CD4-positive, alpha-beta T cell treated with Interleukin-12 subunit alpha and Interleukin-12 subunit beta, for 1 hour (primary cell): ENCODE data around the gene PSMG3.

ENCODE experiments used
- DNase-seq: peaks from one replicate; pipeline ENCODE4 v3.0.0-alpha.2; 2020

Gene PSMG3

DNA sequence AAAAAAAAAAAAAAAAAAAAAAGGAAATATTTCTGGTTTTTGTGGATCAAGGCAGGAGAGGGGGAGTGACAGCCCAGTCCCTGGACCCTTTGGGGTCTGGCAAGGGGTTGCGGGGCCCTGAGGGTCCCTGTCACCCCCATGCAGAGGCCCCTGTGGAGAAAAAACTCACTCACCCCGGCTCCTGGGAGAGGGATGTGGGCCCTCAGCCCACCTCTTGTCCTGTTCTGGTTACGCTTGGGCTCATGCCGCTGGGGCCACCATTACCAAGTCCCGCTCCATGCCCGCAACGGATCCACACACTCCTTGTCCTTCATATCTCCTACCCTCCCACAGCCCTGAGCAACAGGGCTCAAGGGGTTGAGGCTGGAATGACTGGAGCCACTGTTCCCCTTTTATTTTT lies 12.8 kb downstream of the PSMG3 start:
- no peak for DNase-seq

DNA sequence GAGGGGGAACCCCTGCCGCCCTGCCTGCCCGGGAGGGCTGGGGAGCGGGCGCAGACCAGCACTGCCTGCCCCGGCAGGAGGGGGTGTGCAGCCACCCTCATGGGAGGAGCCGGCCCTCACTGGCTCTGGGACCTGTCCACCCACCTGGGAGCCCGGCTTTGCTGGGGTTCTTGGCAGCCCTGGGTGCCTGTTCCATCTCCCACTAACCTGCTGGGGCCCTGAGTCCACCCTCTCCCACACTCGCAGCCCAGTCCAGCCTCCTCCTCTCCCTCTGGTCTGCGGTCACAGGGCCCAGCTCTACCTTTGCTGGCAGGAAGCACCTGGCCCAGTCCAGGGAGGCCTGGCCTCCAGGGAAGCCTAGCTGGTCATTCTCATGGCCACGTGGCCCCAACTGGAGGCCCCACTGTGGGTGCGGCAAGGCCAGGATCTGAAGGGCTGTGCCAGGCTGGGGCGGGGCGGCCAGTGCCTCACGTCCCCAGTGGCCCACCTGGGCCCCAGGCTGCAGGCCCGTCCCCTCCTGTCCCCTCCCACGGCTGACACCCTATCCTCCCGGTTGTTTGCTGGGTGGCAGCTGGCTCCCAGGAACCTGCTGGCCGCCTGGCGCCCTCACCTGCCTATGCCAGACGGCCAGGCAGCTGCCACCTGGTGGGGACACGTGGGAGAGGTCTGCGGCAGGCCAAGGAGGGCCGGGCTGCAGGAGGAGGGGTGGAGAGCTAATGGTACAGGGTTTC lies 13.9 kb downstream of the PSMG3 start, which contains the start of gene TMEM184A:
TSS of gene TMEM184A (minus strand) at position 393 of the 731 bp plus-strand sequence. CDS start 721 bp downstream, outside the sequence.
- peak; percentile 47 for DNase-seq

DNA sequence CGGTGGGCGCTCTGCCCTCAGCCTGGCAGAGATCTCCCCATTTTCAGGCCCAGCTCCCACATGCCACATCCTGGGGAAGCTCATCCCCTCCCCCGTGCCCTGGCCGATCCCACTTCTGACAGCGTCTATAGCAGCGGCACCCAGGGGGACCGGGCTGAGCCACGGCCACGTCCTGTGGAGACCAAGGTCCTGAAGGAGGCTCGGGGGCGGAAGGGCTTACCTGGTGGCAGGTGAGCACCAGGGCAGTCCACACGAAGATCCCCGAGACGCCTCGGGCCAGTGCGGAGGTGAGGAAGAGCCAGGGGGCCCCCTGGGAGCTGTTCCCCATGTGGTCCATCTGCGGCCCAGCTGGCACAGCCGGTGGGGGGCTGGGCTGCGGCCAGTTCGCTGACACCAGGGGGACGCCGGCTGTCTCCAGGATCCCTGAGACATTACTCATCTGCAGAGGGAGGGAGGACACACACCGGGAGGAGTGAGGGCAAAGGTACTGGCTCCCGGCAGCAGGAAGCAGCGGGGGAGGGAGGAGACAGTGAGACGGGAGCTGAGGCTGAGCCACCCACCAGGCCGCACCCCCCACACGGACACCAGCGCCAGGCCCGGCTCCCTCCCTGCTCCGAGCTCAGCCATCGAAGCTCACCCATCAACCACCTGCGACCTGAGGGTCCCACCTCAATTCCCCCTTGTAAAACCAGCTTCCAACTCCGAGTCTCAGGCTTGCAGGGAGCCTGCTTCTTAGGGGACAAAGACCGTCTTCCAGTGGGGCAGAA lies 14.6 kb downstream of the PSMG3 start:
- no peak for DNase-seq

DNA sequence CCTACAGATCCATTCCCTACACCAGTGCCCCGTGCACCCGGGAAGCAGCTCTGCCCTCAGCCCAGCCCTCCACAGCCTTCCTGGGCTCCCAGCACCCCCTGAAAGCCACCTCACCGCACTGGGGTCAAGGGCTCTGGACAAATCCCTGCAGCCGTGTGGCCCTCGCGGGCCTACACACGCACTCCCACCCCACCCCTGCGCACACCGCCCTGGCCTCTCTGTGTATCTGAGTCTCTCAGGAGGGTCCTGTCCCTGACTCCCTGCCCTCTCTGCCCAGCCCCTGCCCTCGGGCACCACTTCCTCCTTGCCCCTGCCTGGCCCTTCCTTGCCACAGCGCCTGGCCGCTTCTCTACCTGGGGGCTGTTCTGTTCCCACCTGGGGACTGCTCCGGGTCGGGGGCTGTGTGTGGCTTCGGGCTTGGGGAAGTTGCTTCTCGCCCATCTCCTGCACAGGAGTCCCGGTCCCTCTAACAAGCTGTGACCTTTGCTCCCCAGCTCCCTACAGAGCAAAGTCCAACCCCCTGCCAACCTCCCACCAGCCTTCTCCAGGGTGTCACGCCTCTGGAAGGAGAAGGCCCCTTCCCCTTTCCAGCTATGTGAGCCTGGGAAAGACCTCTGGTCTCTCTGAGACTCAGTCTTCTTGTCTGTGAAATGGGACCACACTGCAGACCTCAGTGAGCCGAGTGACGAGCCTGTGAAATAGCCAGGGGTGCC lies 15.3 kb downstream of the PSMG3 start:
- no peak for DNase-seq

DNA sequence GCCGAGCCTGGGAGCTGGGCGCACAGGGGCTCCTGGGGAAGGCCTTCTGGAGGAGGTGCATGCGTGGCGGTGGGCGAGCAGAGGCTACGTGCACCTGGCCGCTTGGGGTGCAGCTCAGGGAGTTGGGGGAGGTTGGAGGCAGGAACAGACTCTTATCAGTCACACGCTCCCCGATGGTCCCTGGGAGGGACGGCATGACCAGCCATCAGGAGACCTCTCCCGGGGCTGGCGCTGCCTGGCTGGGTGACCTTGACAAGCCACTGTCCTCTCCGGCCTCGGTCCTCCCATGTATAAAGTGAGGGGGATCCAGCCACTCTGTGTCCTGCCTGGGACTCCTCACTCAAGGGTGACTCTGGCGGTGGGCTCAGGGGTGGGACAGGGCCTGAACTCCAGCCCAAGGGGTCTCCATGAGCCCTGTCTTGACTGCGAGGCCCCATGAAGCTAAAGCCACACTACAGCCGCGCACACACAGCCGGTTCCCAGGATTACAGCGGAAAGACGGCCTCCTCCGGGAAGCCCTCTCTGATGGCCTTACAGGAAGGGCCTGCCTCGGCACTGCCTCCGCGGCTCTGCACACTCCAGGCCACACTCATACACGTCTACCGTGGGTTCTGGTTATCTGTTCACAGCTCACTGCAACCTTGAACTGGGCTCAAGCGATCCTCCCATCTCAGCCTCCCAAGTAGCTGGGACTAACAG lies 16.2 kb downstream of the PSMG3 start:
- no peak for DNase-seq

DNA sequence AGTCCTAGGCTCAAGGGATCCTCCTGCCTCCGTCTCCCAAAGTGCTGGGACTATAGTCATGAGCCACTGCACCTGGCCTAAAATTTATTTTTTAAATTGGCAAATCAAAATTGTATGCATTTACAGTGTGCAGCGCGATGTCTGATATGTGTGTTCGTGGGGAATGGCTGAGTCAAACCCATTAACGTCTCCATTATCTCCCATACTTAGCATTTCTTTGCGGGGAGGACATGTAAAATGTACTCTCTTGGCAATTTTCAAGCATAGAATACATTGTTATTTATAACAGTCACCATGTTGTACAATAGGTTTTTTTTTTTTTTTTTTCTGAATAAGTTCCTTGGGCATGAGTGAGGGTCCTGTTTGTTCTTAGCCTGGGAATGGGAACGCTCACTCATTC lies 17.6 kb downstream of the PSMG3 start:
- DNase-seq = no peak

DNA sequence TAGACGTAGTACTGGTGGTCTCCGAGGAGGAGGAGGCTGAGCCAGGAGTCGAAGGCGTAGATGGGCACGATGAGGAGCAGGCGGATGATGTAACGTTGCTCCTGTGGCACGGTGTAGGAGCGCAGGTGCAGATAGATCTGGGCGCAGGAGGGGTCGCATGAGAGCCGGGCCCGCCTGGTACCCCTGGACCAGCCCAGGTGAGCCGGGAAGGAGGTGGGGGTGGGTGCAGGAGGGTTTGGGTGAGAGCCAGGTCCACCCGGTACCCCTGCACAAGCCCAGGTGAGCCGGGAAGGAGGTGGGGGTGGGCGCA lies 19.0 kb downstream of the PSMG3 start:
- DNase-seq = no peak

DNA sequence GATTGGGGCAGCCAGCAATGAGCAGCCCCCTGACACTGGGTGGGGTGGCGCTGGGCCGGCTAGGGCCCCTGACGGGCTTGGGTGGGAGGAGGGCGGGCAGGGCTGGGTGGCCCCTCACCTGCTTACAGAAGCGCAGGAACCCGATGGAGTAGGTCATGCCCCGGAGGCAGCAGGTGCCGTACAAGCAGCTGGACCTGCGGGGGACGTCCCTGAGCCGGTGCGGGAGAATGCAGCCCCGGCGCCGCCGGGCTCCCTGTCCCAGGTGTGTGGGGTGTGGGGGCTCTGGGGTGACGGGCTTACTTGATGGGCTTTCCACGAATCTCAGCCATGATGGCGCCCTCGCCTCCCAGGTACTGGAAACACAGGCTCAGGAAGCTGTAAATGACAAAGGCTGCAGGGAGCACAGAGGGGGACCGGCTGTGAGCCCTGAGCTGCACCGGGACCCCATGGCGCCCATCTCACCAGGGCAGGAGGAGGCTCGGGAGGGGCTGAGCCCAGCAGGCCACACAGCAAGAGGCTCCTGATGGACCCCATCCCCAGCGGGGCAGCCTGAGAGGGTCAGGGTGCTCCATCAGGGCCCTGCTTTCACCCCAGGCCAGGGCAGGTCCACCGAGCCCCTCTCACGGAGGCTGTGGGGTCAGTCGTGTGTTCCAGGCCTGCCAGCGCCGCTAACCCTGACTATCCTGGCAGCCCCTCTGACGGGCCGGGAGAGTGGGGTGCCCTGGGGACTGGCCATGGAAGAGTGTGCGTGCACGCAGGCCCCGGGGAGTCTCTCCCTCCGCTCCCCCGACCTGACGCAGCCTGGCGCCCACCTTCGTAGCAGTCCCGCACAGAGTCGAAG lies 19.6 kb downstream of the PSMG3 start:
- DNase-seq = no peak

DNA sequence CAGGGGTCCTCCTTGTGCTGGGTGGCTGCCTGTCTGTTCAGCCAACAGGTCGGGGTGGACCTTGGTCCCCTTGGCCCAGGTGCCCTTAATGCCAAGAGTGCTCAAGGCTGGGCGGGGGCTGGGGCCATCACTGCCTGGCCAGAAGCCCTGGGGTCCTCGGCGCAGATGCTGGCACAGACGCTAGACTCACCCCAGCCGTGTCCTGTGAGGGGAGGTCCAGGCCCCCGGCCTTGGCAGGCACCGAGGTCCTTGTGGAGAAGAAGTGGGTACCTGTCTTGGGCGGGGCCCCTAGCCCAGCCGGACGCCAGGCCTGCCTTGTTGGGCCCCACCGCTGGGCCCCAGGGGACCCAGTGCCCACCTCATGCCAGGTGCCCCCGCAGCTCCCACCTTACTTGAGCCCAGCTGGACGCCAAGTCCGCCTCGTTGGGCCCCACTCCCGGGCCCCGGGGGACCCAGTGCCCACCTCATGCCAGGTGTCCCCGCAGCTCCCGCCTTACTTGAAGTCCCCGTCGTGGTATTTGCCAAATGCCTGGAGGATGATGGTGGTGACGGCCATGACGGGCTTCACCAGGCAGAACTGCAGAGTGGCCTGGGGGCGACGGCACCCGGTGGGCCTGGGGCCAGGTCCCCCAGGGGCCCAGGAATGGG lies 20.4 kb downstream of the PSMG3 start:
- no peak for DNase-seq

DNA sequence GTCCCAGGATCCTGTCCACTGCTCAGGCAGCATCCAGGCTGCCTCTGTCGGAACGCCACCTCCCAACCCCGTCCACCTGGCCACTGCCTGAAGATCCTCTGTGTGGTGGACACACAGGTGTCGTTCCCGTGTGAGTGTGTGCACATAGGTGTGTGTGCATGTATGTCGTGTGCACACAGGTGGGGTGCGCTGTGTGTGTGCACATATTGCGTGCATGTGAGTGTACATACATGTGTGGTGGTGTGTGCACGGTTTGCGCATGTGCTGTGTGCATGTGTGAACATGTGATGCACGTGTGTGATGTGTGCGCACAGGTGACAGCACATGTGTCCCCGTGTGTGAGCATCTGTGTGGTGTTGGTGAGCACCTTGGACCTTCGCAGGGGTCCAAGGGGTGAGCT lies 20.9 kb downstream of the PSMG3 start:
- no peak for DNase-seq

DNA sequence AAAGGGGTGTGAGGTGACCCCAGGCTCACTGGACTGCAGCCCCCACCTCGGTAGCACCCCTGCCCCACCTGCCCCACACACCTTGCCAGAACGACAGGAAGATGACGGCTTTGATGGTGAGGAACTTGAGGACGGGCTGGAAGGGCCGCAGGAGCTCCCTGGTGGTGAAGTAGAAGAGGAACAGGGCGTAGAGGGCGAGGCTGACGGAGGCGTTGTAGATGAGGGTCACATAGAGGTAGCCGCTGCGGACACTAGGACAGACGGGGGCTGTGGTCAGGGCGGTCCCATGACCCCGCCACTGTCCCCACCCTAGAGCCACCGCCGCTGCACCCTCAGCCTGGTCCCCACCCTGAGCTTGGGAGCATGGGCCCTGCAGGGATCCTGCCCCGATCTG lies 21.4 kb downstream of the PSMG3 start:
- no peak for DNase-seq

DNA sequence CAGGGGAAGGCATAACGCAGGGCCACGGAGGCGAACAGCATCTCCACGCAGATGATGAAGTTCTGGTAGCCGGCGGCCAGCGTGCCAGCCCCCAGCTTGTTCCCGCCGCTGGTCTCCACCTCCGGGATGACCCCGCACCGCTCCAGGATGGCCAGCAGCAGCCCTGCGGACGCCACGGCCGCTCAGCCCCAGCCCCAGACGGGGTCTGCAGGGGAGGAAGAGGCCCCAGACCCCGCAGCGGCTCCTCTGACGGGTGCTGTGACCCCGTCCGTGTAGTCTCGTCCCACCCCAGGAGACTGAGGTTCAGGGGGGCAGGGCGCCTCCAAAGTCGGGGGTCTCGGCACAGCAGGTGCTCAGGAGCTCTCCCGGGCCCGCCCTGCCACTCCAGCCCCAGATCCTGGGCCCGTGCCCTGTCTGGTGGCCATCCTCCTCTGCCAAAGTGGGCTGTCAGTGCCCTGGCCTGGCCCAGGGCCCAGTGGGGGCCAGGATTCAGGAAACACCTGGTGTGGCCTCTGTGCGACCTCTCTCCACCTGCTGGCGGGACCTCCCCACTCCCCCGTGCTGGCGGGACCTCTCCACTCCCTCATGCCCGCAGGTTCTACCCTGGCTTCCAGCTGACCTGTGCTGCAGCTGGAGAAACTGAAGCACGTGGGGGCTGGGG lies 21.9 kb downstream of the PSMG3 start:
- DNase-seq = no peak

DNA sequence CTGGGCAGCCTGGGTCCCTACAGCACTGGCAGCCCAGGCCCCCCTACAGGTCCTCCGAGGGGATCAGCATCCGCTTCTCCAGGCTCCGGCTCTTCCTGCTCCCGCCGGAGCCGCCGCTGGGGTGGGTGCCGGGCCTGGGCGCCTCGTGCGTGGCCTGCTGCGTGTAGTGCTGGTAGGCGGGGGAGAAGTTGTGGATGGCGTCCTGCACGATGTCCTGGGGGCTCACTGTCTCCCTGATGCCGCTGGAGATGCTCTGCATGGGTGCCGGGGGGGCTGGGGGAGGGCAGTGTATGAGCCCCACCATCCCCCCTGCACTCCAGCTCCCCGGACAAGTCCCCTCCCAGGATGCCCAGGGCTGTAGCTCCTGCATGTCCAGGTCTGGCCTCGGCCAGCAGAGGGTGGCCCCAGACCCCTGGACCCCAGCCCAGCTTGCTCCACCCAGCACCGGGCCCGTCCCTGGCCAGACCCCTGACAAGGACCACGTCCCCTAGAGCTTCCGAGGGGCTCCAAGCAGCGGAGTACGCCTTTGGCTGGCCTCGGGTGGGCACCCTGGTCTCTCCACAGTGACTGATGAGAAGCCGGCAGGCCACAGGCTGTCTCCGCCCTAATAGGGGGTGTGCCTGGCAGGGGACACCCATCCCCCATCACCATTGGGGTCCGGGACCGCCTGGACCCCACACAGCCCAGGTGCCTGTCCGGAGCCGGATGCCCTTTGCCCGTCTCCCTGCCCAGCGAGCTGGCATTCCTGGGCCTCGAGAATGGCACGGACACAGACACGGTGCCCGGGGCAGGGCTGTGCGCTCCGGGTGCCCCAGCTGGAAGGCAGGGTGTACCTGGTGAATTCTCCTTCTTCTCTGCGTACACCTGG lies 22.7 kb downstream of the PSMG3 start:
- DNase-seq = no peak

DNA sequence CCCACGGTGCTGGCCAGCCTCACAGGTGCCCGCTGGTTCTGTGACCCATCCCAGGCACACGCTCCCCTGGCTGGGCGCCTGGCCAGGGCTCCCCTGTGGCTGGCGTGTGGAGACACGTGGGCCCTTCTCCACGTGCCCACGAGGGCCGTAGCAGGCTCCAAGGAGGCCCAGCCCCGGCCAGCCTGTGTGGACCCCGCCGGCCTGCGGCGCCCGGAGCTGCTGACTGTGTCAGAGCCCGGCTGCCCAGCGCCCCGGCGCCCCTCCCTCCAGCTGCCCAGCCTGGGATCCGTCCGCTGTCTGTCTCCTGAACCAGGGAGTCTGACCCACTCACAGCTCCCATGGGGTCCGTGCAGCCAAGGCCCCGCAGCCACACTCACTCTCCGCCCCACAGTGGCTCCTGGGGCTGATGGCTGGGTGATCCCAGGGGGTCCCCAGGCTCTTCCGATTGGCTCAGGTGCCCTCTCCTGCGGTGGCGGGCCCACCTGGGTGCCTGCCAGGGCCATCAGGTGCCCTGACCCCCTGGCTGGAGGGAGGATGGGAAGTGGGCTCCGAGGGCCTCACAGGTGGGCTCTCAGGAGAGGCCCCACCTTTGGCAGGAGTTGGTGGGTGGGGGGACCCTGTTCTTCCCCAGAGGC lies 23.4 kb downstream of the PSMG3 start:
- DNase-seq = no peak

DNA sequence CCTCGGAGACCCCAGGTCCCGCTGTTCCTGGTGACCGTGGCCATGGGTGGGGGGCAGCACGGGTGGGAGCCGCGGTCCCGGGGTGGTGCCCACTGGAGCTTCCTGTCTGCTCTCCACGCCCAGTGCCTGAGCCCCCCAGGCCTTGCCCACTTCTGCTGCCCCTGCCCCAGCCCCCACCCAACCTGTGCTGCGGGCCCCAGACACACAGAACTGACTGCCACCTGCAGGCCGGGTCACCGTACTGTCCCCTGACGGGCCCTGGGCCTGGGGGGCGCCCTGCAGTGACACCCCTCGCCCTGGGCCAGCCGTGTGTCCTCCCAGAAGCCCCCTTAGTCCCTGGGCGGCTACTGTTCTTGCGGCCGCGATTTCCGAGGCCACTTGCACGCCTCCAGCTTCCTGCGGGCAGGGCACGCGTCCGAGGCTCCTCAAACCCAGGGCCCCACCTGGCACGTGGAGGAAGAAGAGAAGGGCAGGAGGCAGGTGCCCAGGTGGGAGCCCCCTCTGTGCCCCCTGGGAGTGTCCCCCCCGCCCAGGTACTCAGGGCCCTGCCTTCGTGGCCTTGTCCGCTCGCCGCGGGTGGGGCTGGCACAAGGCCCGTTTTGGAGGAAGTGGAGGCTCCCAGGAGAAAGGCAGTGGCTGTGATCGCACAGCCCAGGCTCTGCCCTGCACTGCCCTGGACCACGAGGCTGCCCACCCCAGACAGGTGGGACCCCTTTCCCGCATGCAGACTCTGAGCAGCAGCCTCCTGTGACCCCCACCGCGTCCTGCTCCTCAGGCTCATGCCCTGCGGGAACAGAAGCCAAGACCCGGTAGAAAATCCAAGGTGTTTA lies 24.2 kb downstream of the PSMG3 start:
- DNase-seq = no peak

DNA sequence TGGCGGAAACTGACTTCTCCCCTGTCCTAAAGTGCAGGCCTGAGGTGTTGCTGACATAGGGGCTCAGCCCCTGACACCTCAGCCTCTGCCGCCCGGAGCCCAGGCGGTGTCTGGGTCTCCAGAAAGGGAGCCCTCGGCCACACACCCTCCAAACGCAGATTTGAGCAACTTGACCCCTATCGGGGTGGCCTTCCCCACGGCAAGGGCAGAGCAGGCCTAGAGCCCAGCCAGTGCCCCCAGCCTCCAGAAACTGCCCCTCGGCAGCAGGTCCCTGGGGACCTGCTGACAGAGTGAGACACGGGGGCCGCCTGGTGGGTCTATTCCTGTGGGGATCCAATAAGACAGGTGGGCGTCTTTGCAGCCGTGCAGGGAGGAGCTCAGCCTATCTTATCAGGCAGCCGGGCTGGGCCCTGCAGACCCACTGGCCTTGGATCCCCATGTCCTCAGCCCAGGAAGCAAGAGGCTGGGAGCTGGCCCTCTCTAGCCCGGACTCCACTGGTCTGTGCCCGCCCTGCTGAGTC lies 24.9 kb downstream of the PSMG3 start:
- DNase-seq = no peak

DNA sequence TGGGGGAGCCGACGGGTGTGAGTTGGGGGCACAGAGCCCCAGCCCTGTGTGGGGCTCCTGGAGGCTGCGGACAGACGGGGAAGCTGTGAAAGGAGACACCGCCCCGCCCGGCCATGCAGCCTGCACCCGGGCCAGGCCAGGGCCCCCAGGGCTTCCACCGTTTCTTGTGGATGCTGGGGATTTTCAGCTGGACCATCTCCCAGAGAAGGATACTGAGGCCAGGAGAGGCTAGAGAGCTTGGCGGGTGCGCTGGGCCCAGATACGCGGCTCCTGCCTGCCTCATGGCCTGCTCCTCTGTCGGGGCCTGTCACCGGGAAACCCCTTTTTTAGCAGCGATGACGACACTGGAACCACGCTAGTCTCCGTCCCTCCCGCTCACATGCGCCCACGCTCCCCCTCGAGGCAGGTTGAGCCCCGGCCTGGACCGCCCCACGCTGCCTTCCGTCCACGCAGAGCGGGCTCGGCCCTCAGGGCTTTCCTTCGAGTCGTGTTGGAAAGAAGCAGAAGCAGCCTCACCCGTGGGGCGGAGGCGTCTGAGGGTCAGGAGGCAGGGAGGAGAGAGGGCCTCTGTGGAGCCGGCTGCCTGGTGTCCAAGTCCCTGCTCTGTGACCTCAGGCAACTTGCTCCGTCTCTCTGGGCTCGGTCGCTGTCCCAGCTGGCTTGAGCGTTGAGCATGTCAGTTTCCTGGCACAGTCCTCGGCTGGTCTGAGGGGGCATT lies 25.5 kb downstream of the PSMG3 start:
- DNase-seq = no peak

DNA sequence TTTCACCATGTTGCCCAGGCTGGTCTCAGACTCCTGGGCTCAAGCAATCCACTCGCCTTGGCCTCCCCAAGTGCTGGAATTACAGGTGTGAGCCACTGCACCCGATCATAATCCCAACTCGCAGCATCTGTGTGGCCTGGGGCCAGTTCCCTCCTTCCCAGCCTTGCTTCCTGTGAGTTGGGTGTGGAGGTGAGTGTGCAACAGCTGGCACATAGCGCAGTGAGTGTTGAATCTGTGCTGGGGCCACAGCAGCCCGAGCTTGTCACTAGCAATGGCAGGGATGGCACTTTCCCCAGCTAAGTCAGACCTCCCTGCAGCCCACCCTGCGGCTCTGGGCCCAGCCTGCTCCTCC lies 26.0 kb downstream of the PSMG3 start:
- no peak for DNase-seq
